Naive thymus-derived CD8-positive, alpha-beta T cell (primary cell): ENCODE measurements around the gene TPBG. TPM values are rescaled to one million over a fixed set of nuclear protein-coding genes. Genes with fewer than 3 reads are reported as not detected.
"Not testable (repeated sequence)": the region's sequence is repeated elsewhere in the genome, so short reads cannot be mapped to it uniquely, and the experiment has no call there.

Source experiments
- ATAC-seq, 2 donors: fragments of 150-1000 bp; cut with Tn5 transposase in 1 of 2; sonication (Bioruptor Pico), chemical (Tn5 transposase) in 1 of 2; 1 replicate in 1 of 2; 2 replicates in 1 of 2; pipeline ENCODE4 v1.10.0; 2021; ENCODE audit warnings: mild to moderate bottlenecking in 2 of 2, moderate library complexity in 2 of 2
- POLR2A ChIA-PET: fragments of 350-600 bp; sonication (Branson Sonifier 250); formaldehyde crosslinking; loops from one replicate; lab custom pipeline; 2021; ENCODE audit warnings: antibody characterized with exemption; lab: Charles Lee
- DNase-seq, 10 donors: peaks; one replicate each; pipeline versions ENCODE4 v3.0.0 to v3.0.0-alpha.2; 2020 to 2022
- H3K27ac Mint-ChIP-seq, 10 donors: one replicate each; pipeline ENCODE4 v1.8.0; 2020 to 2022; ENCODE audit warnings: mild to moderate bottlenecking in 10 of 10, mixed read lengths in 10 of 10, moderate library complexity in 4 of 10, inconsistent platforms in 1 of 10
- H3K27me3 Mint-ChIP-seq, 5 donors: one replicate each; pipeline ENCODE4 v1.8.0; 2021 to 2022; ENCODE audit warnings: mixed read lengths in 5 of 5
- H3K36me3 Mint-ChIP-seq, 3 donors: one replicate each; pipeline ENCODE4 v1.8.0; 2020 to 2022; ENCODE audit warnings: mixed read lengths in 3 of 3, mild to moderate bottlenecking in 2 of 3, inconsistent platforms in 1 of 3
- H3K4me1 Mint-ChIP-seq, 4 donors: one replicate each; pipeline ENCODE4 v1.8.0; 2021 to 2022; ENCODE audit warnings: mixed read lengths in 4 of 4
- H3K4me3 Mint-ChIP-seq, 10 donors: one replicate each; pipeline ENCODE4 v1.8.0; 2020 to 2022; ENCODE audit warnings: mild to moderate bottlenecking in 10 of 10, mixed read lengths in 10 of 10, moderate library complexity in 6 of 10, inconsistent platforms in 1 of 10
- H3K9me3 Mint-ChIP-seq, 9 donors: one replicate each; pipeline ENCODE4 v1.8.0; 2020 to 2022; ENCODE audit warnings: mixed read lengths in 9 of 9, mild to moderate bottlenecking in 3 of 9, inconsistent platforms in 1 of 9, moderate library complexity in 1 of 9
- polyA plus RNA-seq, 3 donors: library from polyadenylated mRNA; unstranded; fragments of 300-500 nt; fragmentation: Illumina TruSeq; gene quantifications; one replicate each; pipeline ENCODE4 v1.2.3, GENCODE V29; 2021
- total RNA-seq, 8 experiments: library from RNA in 2 of 8; stranded (reverse) in 2 of 8; gene quantifications; one replicate each; pipeline ENCODE4 v1.2.3 and lab custom pipeline; 2021 to 2026

The TPBG gene
- total and polyA plus RNA-seq, 5 experiments from 2014 or later = not detected

DNA sequence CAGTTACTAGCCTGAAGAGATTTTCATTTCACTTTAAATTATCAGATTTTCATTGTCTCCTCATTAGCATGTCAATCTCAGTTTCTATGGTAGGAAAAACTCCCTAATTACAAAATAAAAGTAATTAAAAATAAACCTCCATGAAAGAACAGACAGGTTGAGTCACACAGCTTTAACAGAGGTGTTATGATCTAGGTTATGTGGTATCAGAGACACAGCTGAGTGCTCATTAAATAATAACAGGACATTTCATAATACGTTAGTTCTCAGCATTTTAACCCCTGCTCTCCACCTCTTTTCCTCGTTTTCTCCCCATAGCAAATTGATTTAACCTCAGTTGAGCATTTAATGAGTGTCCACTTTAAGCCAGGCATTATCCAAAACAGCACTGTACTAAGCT, 21.9 kb downstream of the TPBG start:
- Mint-ChIP-seq H3K36me3 (no peaks in the 10 kb centered on the region), H3K27me3 (peaks cover 0 to 5% (median 0%) of the 10 kb centered on the region in 5 donors), H3K4me3 (no peak overlapping the region), H3K4me1 (no peaks in the 10 kb centered on the region), H3K9me3 (peaks cover 0 to 4% (median 0%) of the 10 kb centered on the region in 9 donors), H3K27ac (no peak overlapping the region)
- no peak for ATAC-seq
- no peak for DNase-seq
- POLR2A ChIA-PET = no interaction called here

DNA sequence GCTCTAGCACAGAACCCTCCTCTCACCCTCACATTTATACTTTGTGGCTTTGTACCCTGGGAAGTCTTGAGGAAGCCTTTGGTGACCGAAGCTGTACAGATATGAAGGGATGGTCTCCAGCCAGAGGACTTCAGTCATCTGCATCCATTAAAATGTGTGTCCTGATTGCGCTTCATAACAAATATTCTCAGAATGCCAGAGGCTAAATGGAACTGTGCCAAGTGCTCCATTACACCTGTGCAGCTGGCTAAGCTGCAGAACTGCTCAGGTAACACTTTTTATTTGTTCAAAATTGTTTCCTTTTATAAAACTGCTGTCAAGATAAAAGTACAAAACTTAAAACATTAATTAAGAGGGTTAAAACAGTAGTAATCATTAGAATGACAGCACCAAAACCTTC, 22.3 kb downstream of the TPBG start:
- DNase-seq (no peak), ATAC-seq (no peak)
- Mint-ChIP-seq H3K27ac (no peak overlapping the region), H3K36me3 (no peaks in the 10 kb centered on the region), H3K27me3 (peaks cover 0 to 3% (median 0%) of the 10 kb centered on the region in 5 donors), H3K4me1 (no peaks in the 10 kb centered on the region), H3K9me3 (peaks cover 0 to 4% (median 0%) of the 10 kb centered on the region in 9 donors), H3K4me3 (no peak overlapping the region)
- POLR2A ChIA-PET = no interaction called here

DNA sequence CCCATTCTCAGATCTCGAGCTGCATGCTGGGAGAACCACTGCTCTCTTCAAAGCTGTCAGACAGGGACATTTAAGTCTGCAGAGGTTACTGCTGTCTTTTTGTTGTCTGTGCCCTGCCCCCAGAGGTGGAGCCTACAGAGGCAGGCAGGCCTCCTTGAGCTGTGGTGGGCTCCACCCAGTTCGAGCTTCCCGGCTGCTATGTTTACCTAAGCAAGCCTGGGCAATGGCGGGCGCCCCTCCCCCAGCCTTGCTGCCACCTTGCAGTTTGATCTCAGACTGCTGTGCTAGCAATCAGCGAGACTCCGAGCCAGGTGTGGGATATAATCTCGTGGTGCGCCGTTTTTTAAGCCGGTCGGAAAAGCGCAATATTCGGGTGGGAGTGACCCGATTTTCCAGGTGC, 31.2 kb downstream of the TPBG start:
- H3K9me3 Mint-ChIP-seq, DNase-seq, H3K4me1 Mint-ChIP-seq, H3K27ac Mint-ChIP-seq, ATAC-seq, H3K4me3 Mint-ChIP-seq, H3K27me3 Mint-ChIP-seq, POLR2A ChIA-PET, H3K36me3 Mint-ChIP-seq: not testable (repeated sequence)

- POLR2A ChIA-PET = no interaction called here
- Mint-ChIP-seq H3K27me3 (peaks cover 0 to 10% (median 0%) of the 10 kb centered on the region in 5 donors), H3K4me3 (no peak overlapping the region), H3K36me3 (peaks cover 0 to 4% (median 0%) of the 10 kb centered on the region in 3 donors), H3K4me1 (no peaks in the 10 kb centered on the region), H3K27ac (no peak overlapping the region), H3K9me3 (peaks cover 0 to 6% (median 0%) of the 10 kb centered on the region in 9 donors)
- DNase-seq (no peak), ATAC-seq (no peak)
Observed at GRCh38 chr6:82396964-82397751, 33.5 kb downstream of the TPBG start.

DNA sequence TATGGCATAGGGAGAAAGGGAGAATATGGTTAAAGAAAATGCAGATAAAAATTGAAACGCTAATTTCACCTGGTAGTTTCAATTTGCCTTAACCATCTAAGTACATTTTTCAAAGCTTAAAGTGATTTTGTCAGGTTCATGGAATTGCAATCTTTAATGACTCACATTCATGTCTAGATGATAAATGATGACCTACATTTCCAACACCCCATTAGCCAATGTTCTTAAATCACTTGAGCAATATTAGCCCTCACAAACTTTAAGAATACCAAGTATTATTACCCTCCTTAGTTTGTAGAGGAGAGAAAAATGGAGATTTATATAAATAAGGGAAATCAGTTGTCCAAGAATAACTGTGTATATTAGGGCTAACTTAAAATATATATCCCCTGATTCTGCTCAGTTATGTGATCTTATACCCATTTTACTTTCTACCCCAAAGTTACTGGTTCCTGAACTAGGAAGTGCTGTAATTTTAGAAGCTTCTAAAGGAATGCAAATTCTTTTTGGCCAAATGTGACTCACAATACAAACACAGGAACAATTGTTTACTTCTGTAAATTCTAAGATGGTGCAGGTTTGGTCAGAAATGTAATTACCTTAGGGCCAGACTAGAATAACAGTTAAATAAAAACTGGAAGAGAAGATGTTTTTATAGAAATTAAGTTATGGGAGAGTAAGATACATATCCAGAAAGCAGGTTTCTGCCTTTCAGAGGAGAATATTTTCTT, 34.5 kb downstream of the TPBG start:
- peaks cover 0 to 9% (median 0%) of the 10 kb centered on the region in 5 donors for H3K27me3 Mint-ChIP-seq
- no peak overlapping the region for H3K27ac Mint-ChIP-seq
- ATAC-seq (no peak), DNase-seq (no peak)
- peaks cover 0 to 5% (median 0%) of the 10 kb centered on the region in 9 donors for H3K9me3 Mint-ChIP-seq
- no peaks in the 10 kb centered on the region for H3K4me1 Mint-ChIP-seq
- peaks cover 0 to 4% (median 0%) of the 10 kb centered on the region in 3 donors for H3K36me3 Mint-ChIP-seq
- H3K4me3 Mint-ChIP-seq = no peak overlapping the region
- POLR2A ChIA-PET = no interaction called here

DNA sequence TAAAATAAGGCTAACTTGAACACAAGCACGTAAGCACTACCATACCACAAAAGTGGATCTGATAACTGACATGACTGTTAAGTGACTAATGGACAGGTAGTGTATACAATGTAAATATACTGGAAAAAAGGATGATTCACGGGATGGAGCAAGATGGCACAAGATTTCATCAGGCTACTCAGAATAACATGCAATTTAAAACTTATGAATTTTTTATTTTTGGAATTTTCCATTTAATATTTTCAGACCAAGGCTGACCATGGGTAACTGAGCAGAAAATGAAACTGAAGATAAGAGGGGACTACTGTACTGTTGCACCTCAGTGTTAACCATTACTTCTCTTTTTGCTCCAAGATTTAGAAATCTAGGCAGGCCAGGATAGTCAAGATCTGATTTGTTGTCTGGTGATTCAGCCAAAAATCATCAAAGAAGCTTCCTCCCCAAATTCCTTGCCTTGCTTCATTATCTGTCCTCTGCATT, 45.4 kb downstream of the TPBG start:
- no peaks in the 10 kb centered on the region for H3K36me3 Mint-ChIP-seq
- H3K4me3 Mint-ChIP-seq = no peak overlapping the region
- H3K4me1 Mint-ChIP-seq = no peaks in the 10 kb centered on the region
- DNase-seq (no peak), ATAC-seq (no peak)
- H3K9me3 Mint-ChIP-seq = no peaks in the 10 kb centered on the region
- POLR2A ChIA-PET = no interaction called here
- H3K27me3 Mint-ChIP-seq = peaks cover 0 to 16% (median 4%) of the 10 kb centered on the region in 5 donors
- H3K27ac Mint-ChIP-seq = no peak overlapping the region

DNA sequence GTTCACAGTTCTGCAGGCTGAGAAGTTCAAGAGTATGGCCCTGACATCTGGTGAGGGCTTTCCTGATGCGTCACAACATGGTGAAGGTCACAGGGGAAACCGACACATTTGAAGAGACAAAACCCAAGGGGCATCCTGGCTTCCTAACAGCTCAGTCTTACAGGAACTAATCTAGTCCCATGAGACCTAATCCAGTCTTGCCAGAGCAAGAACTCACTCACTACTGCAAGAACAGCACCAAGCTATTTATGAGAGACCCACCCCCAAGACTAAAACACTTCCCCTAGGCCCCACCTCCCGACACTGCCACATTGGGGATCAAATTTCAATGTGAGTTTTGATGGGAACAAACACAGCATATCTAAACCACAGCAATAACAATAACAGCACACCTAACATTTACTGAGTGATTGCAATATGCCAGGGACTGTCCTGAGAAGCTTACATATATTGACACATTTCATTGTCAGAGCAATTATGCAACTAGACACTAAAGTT, 46.6 kb downstream of the TPBG start:
- no peaks in the 10 kb centered on the region for H3K4me1 Mint-ChIP-seq
- H3K4me3 Mint-ChIP-seq = no peak overlapping the region
- POLR2A ChIA-PET = no interaction called here
- DNase-seq (no peak), ATAC-seq (no peak)
- H3K36me3 Mint-ChIP-seq = no peaks in the 10 kb centered on the region
- H3K9me3 Mint-ChIP-seq = no peaks in the 10 kb centered on the region
- H3K27me3 Mint-ChIP-seq = peaks cover 0 to 16% (median 4%) of the 10 kb centered on the region in 5 donors
- no peak overlapping the region for H3K27ac Mint-ChIP-seq

GRCh38 chr6:82413868-82414267, 50.3 kb downstream of the TPBG start:
- Mint-ChIP-seq H3K36me3 (no peaks in the 10 kb centered on the region), H3K9me3 (no peaks in the 10 kb centered on the region), H3K27ac (no peak overlapping the region), H3K4me3 (no peak overlapping the region), H3K4me1 (no peaks in the 10 kb centered on the region), H3K27me3 (peaks cover 0 to 16% (median 4%) of the 10 kb centered on the region in 5 donors)
- DNase-seq (no peak), ATAC-seq (no peak)
- POLR2A ChIA-PET = no interaction called here

- no peak overlapping the region for H3K27ac Mint-ChIP-seq
- peaks cover 0 to 16% (median 2%) of the 10 kb centered on the region in 5 donors for H3K27me3 Mint-ChIP-seq
Observed at GRCh38 chr6:82415820-82416219, 52.2 kb downstream of the TPBG start.

GRCh38 chr6:82416346-82416745, 52.7 kb downstream of the TPBG start:
- peaks cover 0 to 16% (median 2%) of the 10 kb centered on the region in 5 donors for H3K27me3 Mint-ChIP-seq
- H3K9me3 Mint-ChIP-seq = no peaks in the 10 kb centered on the region
- no peaks in the 10 kb centered on the region for H3K4me1 Mint-ChIP-seq
- no peak overlapping the region for H3K4me3 Mint-ChIP-seq
- H3K36me3 Mint-ChIP-seq = no peaks in the 10 kb centered on the region
- POLR2A ChIA-PET = no interaction called here
- peak overlapping the region in 1 of 10 donors; percentile 57 for H3K27ac Mint-ChIP-seq
- DNase-seq = no peak
- no peak for ATAC-seq

More at GRCh38 chr6:82415820-82416219, 52.2 kb downstream of the TPBG start:
- H3K4me1 Mint-ChIP-seq = no peaks in the 10 kb centered on the region
- POLR2A ChIA-PET = no interaction called here
- no peak overlapping the region for H3K4me3 Mint-ChIP-seq
- DNase-seq (no peak), ATAC-seq (no peak)
- H3K9me3 Mint-ChIP-seq = no peaks in the 10 kb centered on the region
- H3K36me3 Mint-ChIP-seq = no peaks in the 10 kb centered on the region
